GM12873 (cell line): ENCODE results near the gene RFPL2.

Experiments
- CTCF ChIP-seq: IDR thresholded peaks from 2 replicates; pipeline ENCODE4 v1.5.1; 2012; ENCODE audit warnings: low read depth, mild to moderate bottlenecking, moderate library complexity, low read length, control low read depth; ENCODE audit not compliant: insufficient read depth; ENCODE audit errors: missing control alignments

The RFPL2 gene

DNA sequence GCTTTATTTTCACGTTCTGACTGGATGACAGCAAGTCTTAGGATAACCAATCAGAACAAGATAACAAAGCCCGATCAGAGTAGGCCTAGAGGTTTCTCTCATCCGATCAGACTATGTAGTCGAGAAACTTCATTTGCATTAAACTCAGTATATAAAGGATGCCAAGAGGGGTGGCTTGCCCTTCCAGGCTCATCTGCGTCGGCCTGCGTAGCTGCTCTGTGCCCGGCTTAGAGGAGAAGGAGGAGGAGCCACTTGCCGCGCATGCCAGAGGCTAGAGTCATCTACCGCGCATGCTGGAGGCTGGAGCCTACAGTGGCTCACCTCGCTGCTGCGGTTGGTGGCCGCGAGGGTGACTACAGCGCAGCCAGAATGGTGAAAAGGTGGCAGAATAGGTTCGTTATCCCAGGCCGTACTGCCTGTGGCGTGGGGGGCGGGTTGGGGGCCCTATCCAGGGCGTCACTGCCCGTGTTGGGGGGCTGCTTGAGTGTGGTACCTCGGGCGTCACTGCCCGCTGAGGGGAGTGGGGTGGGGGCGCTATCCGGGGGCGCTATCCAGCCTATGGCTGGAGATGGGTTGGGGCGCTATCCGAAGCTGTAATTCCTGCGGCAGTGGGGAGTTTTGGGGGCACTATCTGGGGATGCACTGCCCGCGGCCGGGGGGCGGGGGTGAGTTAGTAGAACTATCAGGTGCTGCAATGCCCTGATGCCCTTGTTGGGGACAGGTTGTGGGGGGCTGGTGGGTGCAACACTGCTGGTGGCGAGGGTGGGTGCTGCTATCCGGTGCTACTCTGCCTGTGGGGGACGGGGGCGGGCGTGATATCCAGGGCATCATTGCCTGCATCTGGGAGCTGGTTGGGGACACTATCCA lies at the start of gene RFPL2:
Gene RFPL2 (minus strand): TSS at position 218 of the 867 bp plus-strand sequence. CDS start 2,622 bp downstream, outside the sequence.
- TF ChIP-seq CTCF, result no peak

GRCh38 chr22:32249231-32249630 lies 44.4 kb upstream of the RFPL2 start:
- TF ChIP-seq CTCF, result no peak

- no peak for TF ChIP-seq CTCF
These were observed 43.4 kb upstream of the RFPL2 start for GRCh38 chr22:32248276-32248675.

GRCh38 chr22:32246166-32246565 lies 41.3 kb upstream of the RFPL2 start:
- TF ChIP-seq CTCF, result no peak

DNA sequence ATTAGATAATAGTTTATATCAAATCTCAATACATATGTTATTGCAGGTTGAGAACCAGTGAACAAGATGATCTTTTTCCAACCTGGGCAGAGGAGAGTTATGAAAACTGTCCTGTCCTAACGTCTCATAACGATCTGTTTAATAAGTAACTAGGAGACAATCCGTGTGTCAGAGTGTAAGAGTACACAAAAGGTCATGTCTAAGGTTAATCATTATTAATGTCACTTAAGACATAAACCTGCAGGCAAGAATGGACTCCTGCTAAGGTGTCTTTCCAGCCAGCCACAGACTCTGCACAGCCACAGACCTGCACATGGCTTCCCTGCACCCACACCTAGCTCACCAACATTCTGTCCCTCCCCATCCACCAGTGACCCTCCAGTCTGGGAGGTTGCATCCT lies 40.2 kb upstream of the RFPL2 start:
- TF ChIP-seq CTCF, result no peak

DNA sequence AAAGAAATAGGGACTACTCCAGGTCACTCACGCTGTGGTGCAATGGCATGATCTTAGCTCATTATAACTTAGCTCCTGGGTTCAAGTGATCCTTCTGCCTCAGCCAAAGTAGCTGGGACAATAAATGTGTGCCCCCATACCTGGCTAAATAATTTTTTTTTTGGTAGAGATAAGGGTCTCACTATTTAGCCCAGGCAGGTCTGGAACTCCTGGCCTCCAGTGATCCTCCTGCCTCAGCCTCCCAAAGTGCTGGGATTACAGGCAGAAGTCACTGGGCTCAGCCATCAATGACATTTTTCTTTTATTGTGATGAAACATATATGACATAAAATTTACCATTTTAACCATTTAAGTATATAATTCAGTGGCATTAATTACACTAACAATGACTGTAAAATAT lies 39.7 kb upstream of the RFPL2 start:
- no peak for TF ChIP-seq CTCF

DNA sequence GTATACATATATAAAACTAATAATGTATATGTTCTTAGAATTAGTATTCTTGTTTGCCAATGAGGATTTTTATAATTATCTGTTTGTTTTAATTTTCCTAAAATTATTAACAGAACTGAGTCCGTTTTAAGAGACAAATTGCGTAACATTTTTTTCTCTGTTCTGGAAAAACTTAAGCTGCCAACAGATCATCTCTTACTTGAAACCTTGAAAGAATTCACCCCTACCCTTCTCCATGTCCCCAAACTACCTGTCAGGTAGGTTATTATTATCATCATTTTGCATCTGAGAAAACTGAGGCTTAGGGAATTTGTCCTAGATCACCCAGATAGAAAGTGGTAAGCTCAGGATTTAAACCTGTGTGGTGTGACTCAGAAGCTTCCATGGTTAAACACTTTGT lies 35.6 kb upstream of the RFPL2 start:
- no peak for TF ChIP-seq CTCF
